GM10266 (cell line): ENCODE measurements around the gene CEP112.

Source experiments
- DNase-seq: peaks from one replicate; pipeline ENCODE4 v3.0.0; 2012; ENCODE audit errors: extremely low spot score
- CTCF ChIP-seq: IDR thresholded peaks from 2 replicates; pipeline ENCODE4 v1.5.1; 2012; ENCODE audit warnings: mild to moderate bottlenecking, low read depth; ENCODE audit not compliant: control insufficient read depth, insufficient read depth; ENCODE audit errors: missing control alignments

CEP112 gene

GRCh38 chr17:65630502-65630901, 561.4 kb downstream of the CEP112 start:
- no peak for TF ChIP-seq CTCF
- no peak for DNase-seq

DNA sequence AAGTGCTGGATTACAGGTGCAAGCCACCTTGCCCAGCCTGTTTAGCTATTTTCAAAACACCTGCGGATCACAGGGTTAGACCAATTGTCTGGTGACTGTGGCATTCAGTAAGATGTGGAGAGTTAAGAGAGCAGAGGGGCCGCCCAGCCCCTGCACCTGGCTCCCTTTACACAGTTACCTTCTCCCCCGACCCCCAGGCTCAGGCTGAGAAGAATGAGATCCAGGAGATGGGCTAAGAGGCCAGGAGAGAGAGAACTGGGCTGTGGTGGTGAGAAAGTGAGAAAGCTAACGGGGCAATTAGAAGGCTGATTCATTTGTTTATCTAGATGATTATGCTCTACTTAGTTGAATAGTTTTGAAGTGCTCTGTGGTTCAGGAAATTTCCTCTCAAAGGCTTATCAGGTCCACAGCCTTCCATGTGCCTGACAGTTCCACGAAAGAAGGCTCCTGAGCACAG, 562.7 kb downstream of the CEP112 start:
- no peak for TF ChIP-seq CTCF
- DNase-seq, result no peak

- TF ChIP-seq CTCF, result no peak
- DNase-seq, result no peak
These were observed 563.3 kb downstream of the CEP112 start for GRCh38 chr17:65628644-65629036.

DNA sequence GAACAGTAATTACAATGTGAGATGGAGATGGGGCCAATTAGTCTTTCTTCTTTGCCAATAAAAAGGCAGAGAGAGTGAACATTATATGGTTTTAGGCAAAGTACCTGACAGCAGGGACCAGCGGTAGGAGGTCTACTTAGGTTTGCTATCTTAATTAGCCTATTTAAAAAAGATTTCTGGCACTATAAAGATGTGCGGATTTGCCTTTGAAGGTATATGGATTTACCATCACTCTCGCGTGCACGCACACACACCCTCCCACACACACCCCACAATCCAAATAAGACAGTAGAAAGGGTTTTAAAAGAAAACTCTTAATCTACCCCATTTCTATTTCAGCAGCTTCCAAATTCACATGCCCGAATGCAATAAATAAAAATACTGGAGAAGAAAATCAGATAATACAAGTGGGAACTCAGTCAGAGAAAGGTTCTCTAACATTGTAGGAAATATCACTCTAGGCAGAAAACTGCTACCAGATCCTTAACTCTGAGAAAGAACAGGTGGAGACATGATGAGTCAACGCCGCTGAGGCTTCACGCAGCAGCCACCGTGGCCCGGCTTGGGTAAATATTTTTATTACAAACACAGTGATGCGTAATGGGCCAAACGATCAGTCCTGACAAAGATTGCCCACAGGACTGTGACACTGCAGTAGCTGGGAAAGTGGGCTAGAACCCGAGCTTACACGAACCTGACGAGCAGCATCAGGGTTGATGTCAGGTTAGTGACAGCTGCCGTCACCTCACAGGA, 563.9 kb downstream of the CEP112 start:
- TF ChIP-seq CTCF, result no peak
- no peak for DNase-seq

GRCh38 chr17:65627108-65627507, 564.8 kb downstream of the CEP112 start:
- DNase-seq, result no peak
- no peak for TF ChIP-seq CTCF

DNA sequence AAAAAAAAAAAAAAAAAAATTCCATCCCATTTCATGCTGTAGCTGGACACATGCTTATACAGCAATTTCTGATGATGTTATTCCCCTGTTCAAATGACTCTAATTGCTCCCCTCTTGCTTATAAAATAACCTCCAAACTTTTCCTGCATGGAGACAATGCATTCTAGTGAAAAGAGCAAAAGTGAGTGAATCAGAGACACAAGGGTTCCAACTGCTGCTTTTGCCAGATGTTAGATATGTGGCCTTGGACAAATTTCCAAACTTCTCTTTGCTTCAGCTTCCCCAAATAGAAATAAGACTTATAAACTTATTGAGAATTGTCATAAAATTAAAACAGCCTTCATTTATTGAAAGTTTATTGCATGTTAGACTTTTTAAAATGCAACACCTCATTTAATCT, 565.5 kb downstream of the CEP112 start:
- TF ChIP-seq CTCF, result no peak

GRCh38 chr17:65618516-65618915, 573.4 kb downstream of the CEP112 start:
- no peak for DNase-seq
- no peak for TF ChIP-seq CTCF

More for the DNA sequence above, 565.5 kb downstream of the CEP112 start:
- no peak for DNase-seq
